NT2/D1 (cell line): Measurements from ENCODE around the gene KRT9.

Experiments used
- YY1 ChIP-seq: IDR thresholded peaks from 2 replicates; pipeline ENCODE4 v1.6.1; 2011; ENCODE audit not compliant: insufficient read length, insufficient read depth
- ZNF274 ChIP-seq: IDR thresholded peaks from 2 replicates; pipeline ENCODE4 v1.6.1; 2011; ENCODE audit warnings: mild to moderate bottlenecking, low read depth, low read length

DNA sequence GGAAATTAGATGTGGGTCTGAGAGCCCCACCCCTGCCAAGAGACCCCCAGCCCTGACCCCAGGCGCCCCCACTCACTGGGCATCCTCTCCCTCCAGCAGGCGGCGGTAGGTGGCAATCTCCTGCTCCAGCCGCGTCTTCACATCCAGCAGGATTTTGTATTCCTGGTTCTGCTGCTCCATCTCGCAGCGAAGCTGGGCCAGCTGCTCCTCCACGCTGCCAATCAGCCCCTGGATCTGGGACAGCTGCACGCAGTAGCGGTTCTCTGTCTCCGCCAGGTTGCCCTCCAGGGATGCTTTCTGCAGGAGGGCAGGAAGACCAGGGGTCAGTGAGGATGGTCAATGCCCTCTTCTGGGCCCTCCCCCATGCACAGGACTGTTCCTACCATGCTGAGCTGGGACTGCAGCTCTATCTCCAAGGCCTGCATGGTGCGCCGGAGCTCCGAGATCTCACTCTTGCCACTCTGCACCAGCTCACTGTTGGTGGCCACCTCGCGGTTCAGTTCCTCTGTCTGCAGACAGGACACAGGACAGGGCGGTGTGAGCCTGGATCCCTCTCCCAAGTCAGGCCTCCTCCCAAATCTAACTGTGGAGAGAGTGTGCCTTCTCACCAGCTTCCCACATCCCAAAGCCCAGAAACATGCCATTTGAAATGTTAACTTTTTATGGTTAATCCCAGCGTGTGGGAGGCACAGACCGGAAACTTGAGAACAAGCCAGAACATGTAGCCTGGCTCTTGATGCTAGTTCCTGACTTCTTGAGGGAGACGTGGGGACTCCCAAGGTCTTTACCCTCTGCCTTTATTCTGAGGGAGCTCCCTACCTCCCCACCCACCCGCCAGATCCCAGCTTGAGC is 49.0 kb upstream of the KRT9 start:
- no peak for TF ChIP-seq ZNF274
- no peak for TF ChIP-seq YY1
